Stimulated activated CD8-positive, alpha-beta memory T cell treated with anti-CD3 and anti-CD28 coated beads, Interleukin-4, amount 100 ng/mL, for 48 hours (primary cell): ENCODE measurements around the gene ZMAT1.
"Not testable (repeated sequence)": the region's sequence is repeated elsewhere in the genome, so short reads cannot be mapped to it uniquely, and the experiment has no call there.

Experiments
- DNase-seq: peaks from one replicate; pipeline ENCODE4 v3.0.0-alpha.2; 2020

Gene ZMAT1

GRCh38 chrX:101931488-101932248 is at the start of gene ZMAT1:
TSS of gene ZMAT1 (minus strand) at chrX:101932027. CDS start at chrX:101932008, 19 bp downstream.
- peak; percentile 92 for DNase-seq

GRCh38 chrX:101977106-101977505 is 45.3 kb upstream of the ZMAT1 start:
- no peak for DNase-seq

GRCh38 chrX:101973066-101973465 is 41.2 kb upstream of the ZMAT1 start:
- no peak for DNase-seq

- DNase-seq: not testable (repeated sequence)
These were observed 33.2 kb upstream of the ZMAT1 start for GRCh38 chrX:101964923-101965539.

GRCh38 chrX:101958139-101958538 is 26.3 kb upstream of the ZMAT1 start:
- no peak for DNase-seq

- DNase-seq: no peak
These were observed 25.3 kb upstream of the ZMAT1 start for GRCh38 chrX:101957174-101957573.

GRCh38 chrX:101956556-101956955 is 24.7 kb upstream of the ZMAT1 start:
- DNase-seq: no peak

- DNase-seq: no peak
These were observed 18.8 kb upstream of the ZMAT1 start for GRCh38 chrX:101950581-101950980.

- DNase-seq: no peak
These were observed 383 bp upstream of the ZMAT1 start for GRCh38 chrX:101932249-101932570.

- DNase-seq: no peak
These were observed 715 bp downstream of the ZMAT1 start for GRCh38 chrX:101931136-101931487.

- DNase-seq: no peak
These were observed 6.1 kb downstream of the ZMAT1 start for GRCh38 chrX:101925733-101926132.

GRCh38 chrX:101918751-101919150 is 13.1 kb downstream of the ZMAT1 start:
- DNase-seq: no peak

GRCh38 chrX:101906136-101906796 is 25.6 kb downstream of the ZMAT1 start:
- DNase-seq: no peak

GRCh38 chrX:101904996-101905395 is 26.8 kb downstream of the ZMAT1 start:
- DNase-seq: no peak
